Liver (tissue), 9 donors: ENCODE results near the gene MRPS30. TPM values are rescaled to one million over a fixed set of nuclear protein-coding genes. Genes with fewer than 3 reads are reported as not detected.
"Not testable (repeated sequence)": the region's sequence is repeated elsewhere in the genome, so short reads cannot be mapped to it uniquely, and the experiment has no call there.

Experiments
- DNase-seq: peaks from one replicate; pipeline ENCODE4 v3.0.0-alpha.2; 2017; ENCODE audit warnings: low spot score
- H3K27ac ChIP-seq, 2 donors: one replicate each; pipeline ENCODE4 v1.7.0; 2013; ENCODE audit warnings: inconsistent platforms in 2 of 2, low read length in 2 of 2, control low read depth in 1 of 2, low read depth in 1 of 2, mild to moderate bottlenecking in 1 of 2
- H3K27me3 ChIP-seq, 4 donors: one replicate each; pipeline versions ENCODE4 v1.6.1 to v1.7.0; 2013; ENCODE audit warnings: low read length in 3 of 4, inconsistent platforms in 1 of 4, mild to moderate bottlenecking in 1 of 4, moderate library complexity in 1 of 4; ENCODE audit not compliant: control insufficient read depth in 4 of 4, insufficient read depth in 4 of 4
- H3K36me3 ChIP-seq, 4 donors: one replicate each; pipeline versions ENCODE4 v1.6.1 to v1.7.0; 2013; ENCODE audit warnings: low read length in 3 of 4, mild to moderate bottlenecking in 3 of 4, low read depth in 1 of 4, moderate library complexity in 1 of 4; ENCODE audit not compliant: control insufficient read depth in 4 of 4, insufficient read depth in 3 of 4
- H3K4me1 ChIP-seq, 4 donors: one replicate each; pipeline versions ENCODE4 v1.6.1 to v1.7.0; 2013; ENCODE audit warnings: low read length in 3 of 4, mild to moderate bottlenecking in 3 of 4, moderate library complexity in 1 of 4; ENCODE audit not compliant: control insufficient read depth in 4 of 4, insufficient read depth in 4 of 4
- H3K4me3 ChIP-seq, 3 donors: one replicate each; pipeline versions ENCODE4 v1.6.1 to v1.7.0; 2013; ENCODE audit warnings: low read length in 3 of 3, control low read depth in 1 of 3, low read depth in 1 of 3, mild to moderate bottlenecking in 1 of 3
- H3K9ac ChIP-seq, 2 donors: one replicate each; pipeline ENCODE4 v1.7.0; 2013; ENCODE audit warnings: low read length in 2 of 2, mild to moderate bottlenecking in 2 of 2, moderate library complexity in 2 of 2, control low read depth in 1 of 2, low read depth in 1 of 2
- H3K9me3 ChIP-seq, 4 donors: one replicate each; pipeline versions ENCODE4 v1.6.1 to v1.7.0; 2013; ENCODE audit warnings: low read length in 3 of 4; ENCODE audit not compliant: control insufficient read depth in 4 of 4
- ATF3 ChIP-seq: IDR thresholded peaks from 2 replicates; pipeline ENCODE4 v1.6.1; 2016; ENCODE audit warnings: antibody characterized with exemption
- CTCF ChIP-seq: fragments of 150-350 bp; IDR thresholded peaks from 2 replicates; pipeline ENCODE4 v1.5.1; 2017; ENCODE audit warnings: improper control_type of control experiment, low read depth, low read length; ENCODE audit not compliant: missing input control
- EGR1 ChIP-seq, 2 donors: IDR thresholded peaks; 2 replicates each; pipeline ENCODE4 v1.6.1; 2016 to 2018; ENCODE audit warnings: antibody characterized with exemption in 2 of 2, low read depth in 2 of 2
- FOXA1 ChIP-seq: IDR thresholded peaks from 2 replicates; pipeline ENCODE4 v1.6.1; 2016; ENCODE audit warnings: antibody characterized with exemption
- FOXA2 ChIP-seq: IDR thresholded peaks from 2 replicates; pipeline ENCODE4 v1.6.1; 2016; ENCODE audit warnings: antibody characterized with exemption
- GABPA ChIP-seq, 2 donors: IDR thresholded peaks in 1 of 2; conservative IDR thresholded peaks in 1 of 2; 2 replicates each; pipeline ENCODE4 v1.6.1; 2016; ENCODE audit warnings: antibody characterized with exemption in 2 of 2, mild to moderate bottlenecking in 1 of 2, moderate library complexity in 1 of 2
- HNF4A ChIP-seq, 2 donors: conservative IDR thresholded peaks; 2 replicates each; pipeline ENCODE4 v1.6.1; 2016; ENCODE audit warnings: antibody characterized with exemption in 2 of 2, mild to moderate bottlenecking in 2 of 2
- HNF4G ChIP-seq: IDR thresholded peaks from 2 replicates; pipeline ENCODE4 v1.6.1; 2016; ENCODE audit warnings: antibody characterized with exemption
- JUND ChIP-seq, 2 donors: IDR thresholded peaks; 2 replicates each; pipeline ENCODE4 v1.6.1; 2016; ENCODE audit warnings: antibody characterized with exemption in 2 of 2
- NR2F2 ChIP-seq: IDR thresholded peaks from 2 replicates; pipeline ENCODE4 v1.6.1; 2016; ENCODE audit warnings: antibody characterized with exemption
- RAD21 ChIP-seq, 2 donors: IDR thresholded peaks; 2 replicates each; pipeline ENCODE4 v1.6.1; 2016; ENCODE audit warnings: antibody characterized with exemption in 2 of 2, mild to moderate bottlenecking in 2 of 2
- RXRA ChIP-seq, 2 donors: IDR thresholded peaks; 2 replicates each; pipeline ENCODE4 v1.6.1; 2017 to 2018; ENCODE audit warnings: antibody characterized with exemption in 2 of 2, mild to moderate bottlenecking in 1 of 2
- SP1 ChIP-seq: IDR thresholded peaks from 2 replicates; pipeline ENCODE4 v1.6.1; 2018; ENCODE audit warnings: antibody characterized with exemption, mild to moderate bottlenecking
- TAF1 ChIP-seq: conservative IDR thresholded peaks from 2 replicates; pipeline ENCODE4 v1.6.1; 2016; ENCODE audit warnings: antibody characterized with exemption, mild to moderate bottlenecking
- YY1 ChIP-seq: IDR thresholded peaks from 2 replicates; pipeline ENCODE4 v1.6.1; 2016; ENCODE audit warnings: antibody characterized with exemption, mild to moderate bottlenecking
- WGBS: extraction: QIAGEN DNeasy Blood & Tissue Kit; methylation state at CpG from one replicate; pipeline ENCODE4 v1.1.7; 2013; 5-methylcytosine and 5-hydroxymethylcytosine counted together
- polyA plus RNA-seq, 2 donors: library from polyadenylated mRNA; stranded (reverse) in 1 of 2; unstranded in 1 of 2; fragments of 200-250 nt in 1 of 2; fragments of >200 nt in 1 of 2; fragmentation: Nextera tagmentation in 1 of 2; extraction: Ambion mirVana in 1 of 2; gene quantifications; one replicate each; pipeline versions ENCODE4 v1.2.1 to v1.2.3, GENCODE V29; 2013 to 2015
- total RNA-seq, 2 donors: library from RNA; depleted of rRNA; stranded (reverse); fragments of >200 nt; gene quantifications; one replicate each; pipeline ENCODE4 v1.2.3, GENCODE V29; 2014
- TF ChIP-seq, protein P1 (sequence below): IDR thresholded peaks from 2 replicates; pipeline ENCODE4 v1.6.1; 2016; ENCODE audit warnings: antibody characterized with exemption
- TF ChIP-seq, protein P2 (sequence below): IDR thresholded peaks from 2 replicates; pipeline ENCODE4 v1.6.1; 2016; ENCODE audit warnings: antibody characterized with exemption
- donor health status: healthy.
- donor health status: healthy.
- donor health status: healthy.
- donor health status: healthy.
- donor health status: healthy.

The MRPS30 gene
- total and polyA plus RNA-seq, 4 donors: 20.7 to 44.7 (median 34.3) TPM

- Histone ChIP-seq H3K9me3 (no peaks in the 10 kb centered on the region), H3K4me1 (no peaks in the 10 kb centered on the region), H3K9ac (no peak overlapping the region), H3K27ac (no peak overlapping the region), H3K4me3 (no peak overlapping the region), H3K27me3 (no peaks in the 10 kb centered on the region), H3K36me3 (no peaks in the 10 kb centered on the region)
- no peak for DNase-seq
- WGBS: 67% methylated on average over 6 of the region's 6 CpGs
- TF ChIP-seq YY1 (no peak), SP1 (no peak), FOXA2 (no peak), GABPA (IDR thresholded peaks at IDR 0.05 in 1 of 2, conservative IDR thresholded peaks at IDR 0.05 in 1 of 2) (no peak), JUND (IDR thresholded peaks at IDR 0.05) (no peak), RAD21 (IDR thresholded peaks at IDR 0.05) (no peak), RXRA (IDR thresholded peaks at IDR 0.05) (no peak), NR2F2 (no peak), ATF3 (no peak), EGR1 (IDR thresholded peaks at IDR 0.05; ENCODE audit: low read depth in 2 of 2) (no peak), FOXA1 (no peak), HNF4G (no peak), HNF4A (conservative IDR thresholded peaks at IDR 0.05) (no peak), TAF1 (no peak), CTCF (no peak)
- TF ChIP-seq, protein P1, sequence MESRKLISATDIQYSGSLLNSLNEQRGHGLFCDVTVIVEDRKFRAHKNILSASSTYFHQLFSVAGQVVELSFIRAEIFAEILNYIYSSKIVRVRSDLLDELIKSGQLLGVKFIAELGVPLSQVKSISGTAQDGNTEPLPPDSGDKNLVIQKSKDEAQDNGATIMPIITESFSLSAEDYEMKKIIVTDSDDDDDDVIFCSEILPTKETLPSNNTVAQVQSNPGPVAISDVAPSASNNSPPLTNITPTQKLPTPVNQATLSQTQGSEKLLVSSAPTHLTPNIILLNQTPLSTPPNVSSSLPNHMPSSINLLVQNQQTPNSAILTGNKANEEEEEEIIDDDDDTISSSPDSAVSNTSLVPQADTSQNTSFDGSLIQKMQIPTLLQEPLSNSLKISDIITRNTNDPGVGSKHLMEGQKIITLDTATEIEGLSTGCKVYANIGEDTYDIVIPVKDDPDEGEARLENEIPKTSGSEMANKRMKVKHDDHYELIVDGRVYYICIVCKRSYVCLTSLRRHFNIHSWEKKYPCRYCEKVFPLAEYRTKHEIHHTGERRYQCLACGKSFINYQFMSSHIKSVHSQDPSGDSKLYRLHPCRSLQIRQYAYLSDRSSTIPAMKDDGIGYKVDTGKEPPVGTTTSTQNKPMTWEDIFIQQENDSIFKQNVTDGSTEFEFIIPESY: no peak
- TF ChIP-seq, protein P2, sequence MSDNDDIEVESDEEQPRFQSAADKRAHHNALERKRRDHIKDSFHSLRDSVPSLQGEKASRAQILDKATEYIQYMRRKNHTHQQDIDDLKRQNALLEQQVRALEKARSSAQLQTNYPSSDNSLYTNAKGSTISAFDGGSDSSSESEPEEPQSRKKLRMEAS: no peak
Measured at GRCh38 chr5:44770780-44771717, 37.7 kb upstream of the MRPS30 start.

- not testable (repeated sequence) for DNase-seq, H3K27ac ChIP-seq, H3K36me3 ChIP-seq, H3K4me1 ChIP-seq, H3K9ac ChIP-seq, H3K27me3 ChIP-seq, H3K9me3 ChIP-seq, H3K4me3 ChIP-seq
- WGBS: 94% methylated on average over 11 of the region's 11 CpGs
Measured at GRCh38 chr5:44772397-44772796, 36.4 kb upstream of the MRPS30 start.
